VCaP (cell line): Measurements from ENCODE around the gene AR.

Experiments
- H3K27ac ChIP-seq: fragments of 450-650 bp; 2 replicates; pipeline ENCODE4 v1.5.1; 2017
- CTCF ChIP-seq: fragments of 450-650 bp; conservative IDR thresholded peaks from 2 replicates; pipeline ENCODE4 v1.5.1; 2017; ENCODE audit warnings: mild to moderate bottlenecking, moderate library complexity

Gene AR

GRCh38 chrX:67570839-67571238, 27.0 kb downstream of the AR start:
- peak overlapping the region; percentile 0; the same call in 1 of the 2 replicates for H3K27ac ChIP-seq
- TF ChIP-seq CTCF, result no peak

- H3K27ac ChIP-seq, result no peak overlapping the region
- no peak for TF ChIP-seq CTCF
These were observed 30.9 kb downstream of the AR start for GRCh38 chrX:67574696-67575095.

- H3K27ac ChIP-seq, result no peak overlapping the region
- no peak for TF ChIP-seq CTCF
These were observed 38.6 kb downstream of the AR start for GRCh38 chrX:67582436-67582835.

GRCh38 chrX:67583171-67583570, 39.4 kb downstream of the AR start:
- H3K27ac ChIP-seq, result no peak overlapping the region
- no peak for TF ChIP-seq CTCF

- no peak for TF ChIP-seq CTCF
- H3K27ac ChIP-seq, result no peak overlapping the region
These were observed 41.6 kb downstream of the AR start for GRCh38 chrX:67585401-67585800.

GRCh38 chrX:67587946-67588624, 44.3 kb downstream of the AR start:
- H3K27ac ChIP-seq, result no peak overlapping the region
- TF ChIP-seq CTCF, result no peak

GRCh38 chrX:67596839-67597790, 53.3 kb downstream of the AR start:
- H3K27ac ChIP-seq, result no peak overlapping the region
- TF ChIP-seq CTCF, result no peak
